ENCODE measurements around the gene FYN. TPM values are rescaled to one million over a fixed set of nuclear protein-coding genes. Genes with fewer than 3 reads are reported as not detected.

FYN gene
- total RNA-seq, 4 donors from 2014 or later: 16.3 to 288 (median 52.2) TPM

DNA sequence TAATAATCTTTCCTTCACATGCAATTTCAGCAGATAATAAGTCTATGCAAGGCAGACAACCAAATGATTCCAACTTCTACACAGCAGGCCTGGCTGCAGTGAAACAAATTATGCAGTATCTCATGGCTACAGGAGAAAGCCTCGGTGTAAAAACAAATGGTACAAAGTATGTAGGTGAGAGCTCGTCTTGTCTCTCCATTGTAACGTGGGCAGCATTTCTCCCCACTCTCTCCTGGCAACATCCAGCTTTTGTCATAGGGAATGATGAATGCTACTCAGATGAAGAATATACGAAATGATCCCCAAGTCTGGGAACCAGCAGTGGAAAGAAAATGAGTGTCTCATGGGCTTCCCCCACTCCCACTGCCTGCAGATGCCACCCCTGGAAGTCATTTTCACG is 32.4 kb downstream of the FYN start:
- 92 to 93% methylated on average over 4 to 5 of the region's 5 CpGs for WGBS, 2 donors (ENCODE audit: low coverage in 1 of 2)
- in situ Hi-C loops (cut with MboI; ENCODE audit: low pct_ligation_motif_present in 1 of 4, low pct_unique_long_range_greater_than_20kb in 1 of 4, low sequenced_read_pairs in 3 of 4) (no loop called here), intact Hi-C loops (cut with DNase I; ENCODE audit: low total_unique reads) (no loop called here)
- peaks cover 0 to 26% (median 3%) of the 10 kb centered on the region in 4 donors for H3K4me1 ChIP-seq
- no peak overlapping the region for H3K4me3 ChIP-seq
- no peaks in the 10 kb centered on the region for H3K36me3 ChIP-seq
- no peaks in the 10 kb centered on the region for H3K27me3 ChIP-seq
- DNase-seq: no peak
- no peaks in the 10 kb centered on the region for H3K9me3 ChIP-seq
- TF ChIP-seq EP300 (IDR thresholded peaks at IDR 0.05; ENCODE audit: low read depth): no peak
- TF ChIP-seq POLR2AphosphoS5 (IDR thresholded peaks at IDR 0.05): no peak
- TF ChIP-seq CTCF (IDR thresholded peaks at IDR 0.05): no peak
- no peak for TF ChIP-seq POLR2A (IDR thresholded peaks at IDR 0.05)
- no peak overlapping the region for H3K27ac ChIP-seq

- H3K9me3 ChIP-seq: no peaks in the 10 kb centered on the region
- H3K27me3 ChIP-seq: no peaks in the 10 kb centered on the region
- WGBS, 2 donors (ENCODE audit: low coverage in 1 of 2): 58 to 78% methylated on average over 3 to 5 of the region's 5 CpGs
- TF ChIP-seq CTCF (IDR thresholded peaks at IDR 0.05): no peak
- no peak for DNase-seq
- intact Hi-C loops (cut with DNase I; ENCODE audit: low total_unique reads): no loop called here
- H3K36me3 ChIP-seq: no peaks in the 10 kb centered on the region
- no peak overlapping the region for H3K27ac ChIP-seq
- in situ Hi-C loops (cut with MboI; ENCODE audit: low pct_ligation_motif_present in 1 of 4, low pct_unique_long_range_greater_than_20kb in 1 of 4, low sequenced_read_pairs in 3 of 4): no loop called here
- H3K4me1 ChIP-seq: peaks cover 0 to 18% (median 0%) of the 10 kb centered on the region in 4 donors
- H3K4me3 ChIP-seq: no peak overlapping the region
These were observed 34.3 kb downstream of the FYN start for GRCh38 chr6:111838749-111839484.

DNA sequence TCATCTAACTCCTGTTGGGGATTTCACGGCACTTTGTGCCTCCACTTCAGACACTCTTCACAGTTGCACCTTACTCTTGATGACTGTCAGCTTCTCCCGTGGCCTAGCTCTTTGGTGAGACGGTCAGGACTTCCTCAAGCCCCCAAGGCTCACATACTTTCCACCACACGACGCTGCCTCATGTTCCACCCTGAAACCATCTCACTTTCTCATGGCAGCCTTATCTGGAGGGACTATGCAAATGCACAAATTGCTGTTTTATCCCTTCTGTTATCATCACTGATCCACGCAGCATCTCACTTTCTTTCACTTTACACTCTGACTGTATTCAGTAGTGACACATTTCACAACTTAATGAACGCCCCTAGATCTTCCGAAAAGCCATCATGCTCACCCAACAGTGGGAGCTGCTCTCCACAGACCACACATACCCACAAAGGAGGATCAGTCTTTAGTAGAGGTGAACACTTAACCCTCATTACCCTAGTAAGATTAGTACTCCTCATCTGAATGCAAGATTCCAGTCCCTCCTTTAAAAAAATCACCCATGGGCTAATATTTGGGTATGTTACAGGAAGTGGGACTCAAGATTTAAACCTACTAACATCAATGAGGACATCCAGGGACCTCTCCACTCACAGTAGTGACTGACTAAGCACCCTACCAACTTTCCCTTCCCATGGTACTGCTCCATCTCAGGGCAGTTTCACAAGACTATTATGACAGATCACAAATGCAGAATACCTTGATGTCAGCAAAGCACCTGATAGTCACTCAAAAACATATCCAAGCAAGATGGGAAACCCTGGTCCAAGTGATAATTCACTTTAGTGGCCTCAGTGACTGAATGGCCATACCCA is 35.4 kb downstream of the FYN start:
- in situ Hi-C loops (cut with MboI; ENCODE audit: low pct_ligation_motif_present in 1 of 4, low pct_unique_long_range_greater_than_20kb in 1 of 4, low sequenced_read_pairs in 3 of 4): no loop called here
- H3K4me1 ChIP-seq: peaks cover 0 to 22% (median under 1%) of the 10 kb centered on the region in 4 donors
- 75 to 85% methylated on average over 6 to 8 of the region's 8 CpGs for WGBS, 2 donors (ENCODE audit: low coverage in 1 of 2)
- intact Hi-C loops (cut with DNase I; ENCODE audit: low total_unique reads): no loop called here
- H3K36me3 ChIP-seq: no peaks in the 10 kb centered on the region
- no peak for DNase-seq
- peak overlapping the region; percentile 0 to 35 (median 10) for H3K27ac ChIP-seq
- no peaks in the 10 kb centered on the region for H3K9me3 ChIP-seq
- H3K27me3 ChIP-seq: no peaks in the 10 kb centered on the region
- TF ChIP-seq CTCF (IDR thresholded peaks at IDR 0.05) (no peak), POLR2A (IDR thresholded peaks at IDR 0.05) (no peak), EP300 (IDR thresholded peaks at IDR 0.05; ENCODE audit: low read depth) (no peak), POLR2AphosphoS5 (IDR thresholded peaks at IDR 0.05) (no peak)
- no peak overlapping the region for H3K4me3 ChIP-seq

- Histone ChIP-seq H3K36me3 (no peaks in the 10 kb centered on the region), H3K4me3 (no peak overlapping the region), H3K9me3 (no peaks in the 10 kb centered on the region), H3K27me3 (no peaks in the 10 kb centered on the region), H3K27ac (no peak overlapping the region), H3K4me1 (peaks cover 0 to 23% (median 3%) of the 10 kb centered on the region in 4 donors)
- in situ Hi-C loops (cut with MboI; ENCODE audit: low pct_ligation_motif_present in 1 of 4, low pct_unique_long_range_greater_than_20kb in 1 of 4, low sequenced_read_pairs in 3 of 4) (no loop called here), intact Hi-C loops (cut with DNase I; ENCODE audit: low total_unique reads) (no loop called here)
- WGBS, 2 donors (ENCODE audit: low coverage in 1 of 2): 75 to 78% methylated on average over 5 to 6 of the region's 6 CpGs
- DNase-seq: no peak
- TF ChIP-seq POLR2AphosphoS5 (IDR thresholded peaks at IDR 0.05) (no peak), POLR2A (IDR thresholded peaks at IDR 0.05) (no peak), EP300 (IDR thresholded peaks at IDR 0.05; ENCODE audit: low read depth) (no peak), CTCF (IDR thresholded peaks at IDR 0.05) (no peak)
These were observed 36.2 kb downstream of the FYN start for GRCh38 chr6:111837007-111837406.

All from transverse colon (tissue), 4 donors.